HG03571 (cell line): ENCODE measurements around the gene PRR29.

Experiments
- ATAC-seq: cut with Tn5 transposase; IDR thresholded peaks from one replicate; pipeline ENCODE4 v1.9.1; 2021; ENCODE audit not compliant: unreplicated experiment

Gene PRR29

DNA sequence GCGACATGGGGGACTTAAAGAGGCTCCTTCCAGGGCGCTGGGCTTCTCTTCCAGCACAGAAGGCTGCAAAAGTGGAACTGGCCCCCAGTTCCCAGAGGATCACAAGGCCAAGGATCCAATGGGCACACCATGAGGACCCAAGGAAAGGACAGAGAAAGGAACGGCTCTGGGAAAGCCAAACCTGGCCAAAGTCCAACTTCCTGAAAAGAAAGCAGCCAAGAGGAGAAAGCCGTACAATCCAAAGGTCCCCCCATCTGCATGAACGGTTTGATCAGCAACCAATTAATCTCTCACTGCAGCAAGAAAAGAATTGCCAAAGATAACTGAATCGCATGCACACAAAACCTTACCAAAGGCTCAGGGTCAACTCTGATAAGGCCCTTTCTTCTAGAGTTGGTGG lies 42.1 kb downstream of the PRR29 start:
- ATAC-seq: no peak

DNA sequence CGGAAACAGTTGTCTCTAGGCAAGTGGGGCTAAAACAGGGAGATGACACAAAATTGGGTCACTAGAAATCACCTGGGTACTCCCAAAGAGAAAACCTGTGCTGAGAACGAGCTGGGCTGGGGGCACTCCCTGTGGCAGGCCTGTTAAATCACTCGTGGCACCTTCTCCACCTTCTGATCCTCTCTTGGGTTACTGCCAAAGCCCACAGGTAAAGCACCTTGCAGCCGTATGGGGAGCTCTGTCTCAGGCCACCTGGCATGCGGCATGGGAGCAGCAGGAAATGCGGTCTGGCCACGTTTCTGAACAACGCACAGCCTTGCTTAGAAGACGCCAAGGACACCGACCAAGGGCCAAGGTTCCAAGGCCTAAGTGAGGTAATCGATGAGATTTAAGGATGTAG lies 43.8 kb downstream of the PRR29 start:
- ATAC-seq: no peak

DNA sequence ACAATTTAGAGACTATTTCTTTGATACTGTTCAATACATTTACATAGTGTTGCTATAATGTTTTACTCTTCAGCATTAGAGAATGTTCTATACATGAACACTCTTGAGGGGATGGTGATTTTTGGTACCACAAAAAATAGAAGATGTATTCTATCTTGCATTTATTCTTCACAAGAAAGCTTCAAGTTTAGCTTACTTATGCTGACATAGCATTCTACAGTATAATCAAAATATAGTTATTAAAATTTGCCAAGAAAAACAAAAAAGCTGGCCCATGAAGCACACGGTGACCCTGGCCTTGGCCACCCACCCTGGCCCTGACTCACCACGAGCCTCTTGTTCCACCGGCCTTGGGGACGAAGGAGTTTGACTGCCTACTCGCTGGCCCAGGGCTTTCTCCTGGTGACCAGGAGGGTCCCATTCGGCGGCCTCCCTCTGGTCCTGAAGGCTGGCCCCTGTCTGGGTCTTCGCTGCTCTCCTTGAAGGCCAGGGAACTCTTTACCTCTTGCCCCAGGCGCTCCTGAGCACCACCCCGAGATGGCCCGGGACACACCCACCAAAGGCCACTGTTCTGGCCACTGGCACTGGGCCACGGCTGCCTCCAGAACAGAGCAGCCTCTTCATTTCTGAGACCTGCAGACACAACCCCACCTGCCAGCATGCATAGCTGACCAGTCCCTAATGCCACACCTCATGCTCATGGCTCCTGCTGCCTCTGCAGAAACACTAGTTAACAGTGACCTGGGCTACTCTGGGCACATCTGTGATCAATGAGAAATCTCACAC lies 44.7 kb downstream of the PRR29 start:
- ATAC-seq: no peak

DNA sequence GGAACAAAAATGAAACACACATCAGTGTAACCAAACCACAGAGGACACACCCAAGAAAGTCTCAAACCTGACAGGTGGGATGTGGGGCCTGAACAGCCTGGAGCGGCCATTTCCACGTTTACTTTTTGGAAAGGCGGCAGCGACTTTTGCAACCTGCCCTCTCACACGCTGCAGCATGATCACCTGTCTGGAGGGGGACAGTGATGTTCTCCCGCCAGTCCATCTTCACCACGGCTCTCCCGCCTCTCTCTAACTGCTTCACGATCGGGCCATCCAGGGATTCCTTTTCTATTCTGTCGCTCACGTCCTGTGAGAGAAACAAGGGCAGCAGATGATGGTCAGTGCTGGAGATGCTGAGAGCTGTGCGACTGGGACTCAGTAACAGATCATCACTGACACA lies 47.0 kb downstream of the PRR29 start:
- ATAC-seq: no peak

DNA sequence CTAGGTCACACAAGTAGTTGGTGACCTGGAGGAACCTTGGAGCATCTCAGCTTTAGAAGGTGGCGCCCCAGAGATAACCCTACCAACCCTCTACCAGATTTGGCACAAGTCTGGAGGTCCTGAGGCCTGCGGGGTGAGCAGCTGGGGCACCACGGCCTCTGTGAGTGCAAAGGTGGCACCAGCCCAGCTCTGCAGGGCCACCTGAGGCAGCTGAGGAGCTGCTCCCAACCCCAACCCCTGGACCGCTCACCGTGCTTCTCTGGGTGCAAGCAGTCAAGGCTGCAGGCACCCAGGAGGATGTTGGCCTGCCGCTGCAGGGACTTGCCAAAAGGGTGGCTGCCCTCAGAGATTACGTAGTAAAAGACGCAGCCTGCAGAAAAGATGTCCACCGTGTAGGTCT lies 50.7 kb downstream of the PRR29 start:
- no peak for ATAC-seq

DNA sequence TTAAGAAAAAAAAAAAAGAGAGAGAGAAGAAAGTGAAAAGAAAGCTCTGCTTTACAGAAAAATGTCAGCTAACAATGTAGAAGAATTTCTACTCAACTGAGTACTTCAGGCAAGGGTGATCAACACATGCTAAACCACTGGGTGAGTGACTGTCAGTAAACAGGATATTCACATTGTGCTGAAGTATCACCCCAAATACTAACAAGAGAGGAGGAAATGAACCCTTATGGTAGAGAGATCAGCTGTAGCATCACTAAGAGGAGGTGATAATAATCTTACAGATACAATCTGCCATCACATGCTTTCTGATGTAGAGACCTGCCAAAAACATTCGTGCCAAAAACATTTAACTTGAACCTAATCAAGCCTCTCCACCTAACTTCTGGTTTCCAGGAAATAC lies 53.0 kb downstream of the PRR29 start:
- no peak for ATAC-seq

DNA sequence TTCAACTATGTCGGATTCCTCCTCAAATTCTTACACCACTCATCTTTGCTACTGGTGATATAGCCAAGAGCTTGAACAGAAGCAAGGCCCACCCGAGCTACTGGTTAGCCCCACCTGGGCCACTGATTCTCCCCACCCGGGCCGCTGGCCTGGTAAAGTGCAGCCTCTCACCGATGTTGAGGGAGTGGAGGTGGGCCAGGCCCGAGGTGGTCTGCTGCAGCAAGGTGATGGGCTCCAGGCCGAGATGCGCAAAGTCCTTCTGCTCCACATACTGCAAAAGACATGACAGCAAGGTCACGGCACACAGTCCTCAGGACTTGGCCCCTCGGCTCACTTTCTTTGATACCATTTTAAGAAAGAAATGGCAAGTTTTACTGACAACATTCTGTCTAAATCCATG lies 55.0 kb downstream of the PRR29 start:
- ATAC-seq: no peak
